Colonic mucosa (tissue), 4 donors: ENCODE results near the gene FOXR2. TPM values are rescaled to one million over a fixed set of nuclear protein-coding genes. Genes with fewer than 3 reads are reported as not detected.

Experiments used
- DNase-seq: peaks from one replicate; pipeline ENCODE4 v3.0.0-alpha.2; 2020
- H3K27ac ChIP-seq: fragments of 200-600 bp; one replicate; pipeline ENCODE4 v1.8.0; 2021
- H3K27me3 ChIP-seq: fragments of 200-600 bp; one replicate; pipeline ENCODE4 v1.8.0; 2021
- H3K36me3 ChIP-seq: fragments of 200-600 bp; one replicate; pipeline ENCODE4 v1.8.0; 2021
- H3K4me1 ChIP-seq: fragments of 200-600 bp; one replicate; pipeline ENCODE4 v1.8.0; 2021; ENCODE audit warnings: mild to moderate bottlenecking
- H3K4me3 ChIP-seq: fragments of 200-600 bp; one replicate; pipeline ENCODE4 v1.8.0; 2021
- H3K9ac ChIP-seq, 2 donors: one replicate each; pipeline ENCODE4 v1.7.0; 2013; ENCODE audit warnings: control low read depth in 2 of 2, low read depth in 2 of 2, low read length in 2 of 2
- H3K9me3 ChIP-seq: fragments of 200-600 bp; one replicate; pipeline ENCODE4 v1.8.0; 2021
- CTCF ChIP-seq: fragments of 200-600 bp; IDR thresholded peaks from one replicate; pipeline ENCODE4 v1.8.0; 2022; ENCODE audit warnings: antibody characterized with exemption, mild to moderate bottlenecking
- intact Hi-C: fragments of 100-400 bp; cut with DNase I; formaldehyde crosslinking; loops from one replicate; pipeline ENCODE4 v1.14.1; 2022
- total RNA-seq, 2 donors: library from RNA; stranded (reverse); fragmentation: NEBNext Ultra II Directional in 1 of 2; extraction: Animal tissue kit (Norgen Biotek cat#: 25700) in 1 of 2; gene quantifications; one replicate each; pipeline ENCODE4 v1.2.1, GENCODE V29; 2021
- donor health status: healthy.
- donor health status: DM: no; HTN: no; CAD: no.
- donor health status: DM: no; HTN: no; CAD: no.

Gene FOXR2
- total RNA-seq = not detected

- Histone ChIP-seq H3K36me3 (no peaks in the 10 kb centered on the region), H3K27me3 (no peaks in the 10 kb centered on the region), H3K9ac (no peak within 1 kb of the TSS), H3K27ac (no peak within 1 kb of the TSS), H3K4me1 (no peaks in the 10 kb centered on the region), H3K4me3 (no peak within 1 kb of the TSS), H3K9me3 (no peaks in the 10 kb centered on the region)
- DNase-seq = no peak
- intact Hi-C loops = no loop called here
- TF ChIP-seq CTCF = no peak
These were observed at the start of gene FOXR2 for GRCh38 chrX:55623100-55623499. TSS of gene FOXR2 (plus strand) at chrX:55623400. CDS start at chrX:55623712, 312 bp downstream.

- Histone ChIP-seq H3K27ac (no peak overlapping the region), H3K4me3 (no peak overlapping the region)
These were observed 44.1 kb upstream of the FOXR2 start for GRCh38 chrX:55579115-55579514.

GRCh38 chrX:55582447-55582846 lies 40.8 kb upstream of the FOXR2 start:
- H3K9me3 ChIP-seq = no peaks in the 10 kb centered on the region
- intact Hi-C loops = no loop called here
- no peak overlapping the region for H3K9ac ChIP-seq
- H3K27ac ChIP-seq = no peak overlapping the region
- H3K36me3 ChIP-seq = no peaks in the 10 kb centered on the region
- no peaks in the 10 kb centered on the region for H3K4me1 ChIP-seq
- DNase-seq = no peak
- no peak for TF ChIP-seq CTCF
- no peak overlapping the region for H3K4me3 ChIP-seq
- peaks cover 4% of the 10 kb centered on the region for H3K27me3 ChIP-seq

More at GRCh38 chrX:55579115-55579514, 44.1 kb upstream of the FOXR2 start:
- Histone ChIP-seq H3K27me3 (peaks cover 3% of the 10 kb centered on the region), H3K4me1 (no peaks in the 10 kb centered on the region), H3K9ac (no peak overlapping the region), H3K36me3 (no peaks in the 10 kb centered on the region), H3K9me3 (no peaks in the 10 kb centered on the region)
- no peak for DNase-seq
- intact Hi-C loops = no loop called here
- no peak for TF ChIP-seq CTCF

- Histone ChIP-seq H3K27me3 (no peaks in the 10 kb centered on the region), H3K4me3 (no peak overlapping the region), H3K27ac (no peak overlapping the region), H3K36me3 (no peaks in the 10 kb centered on the region), H3K9me3 (no peaks in the 10 kb centered on the region), H3K9ac (no peak overlapping the region), H3K4me1 (no peaks in the 10 kb centered on the region)
- intact Hi-C loops = no loop called here
- DNase-seq = no peak
- no peak for TF ChIP-seq CTCF
These were observed 29.9 kb upstream of the FOXR2 start for GRCh38 chrX:55593296-55593695.

- H3K4me3 ChIP-seq = no peak overlapping the region
- H3K4me1 ChIP-seq = no peaks in the 10 kb centered on the region
- H3K9me3 ChIP-seq = no peaks in the 10 kb centered on the region
- TF ChIP-seq CTCF = no peak
- no peak for DNase-seq
- no peak overlapping the region for H3K9ac ChIP-seq
- no peaks in the 10 kb centered on the region for H3K36me3 ChIP-seq
- no peak overlapping the region for H3K27ac ChIP-seq
- intact Hi-C loops = no loop called here
- no peaks in the 10 kb centered on the region for H3K27me3 ChIP-seq
These were observed 29.4 kb upstream of the FOXR2 start for GRCh38 chrX:55593756-55594257.
